ENCODE measurements around the gene DDX10. TPM values are rescaled to one million over a fixed set of nuclear protein-coding genes. Genes with fewer than 3 reads are reported as not detected.

DDX10 gene
- polyA plus RNA-seq, 1 donor (not counting 4 experiments of a cell fraction or from before 2014, with no cell fraction given) = 32.3 TPM

DNA sequence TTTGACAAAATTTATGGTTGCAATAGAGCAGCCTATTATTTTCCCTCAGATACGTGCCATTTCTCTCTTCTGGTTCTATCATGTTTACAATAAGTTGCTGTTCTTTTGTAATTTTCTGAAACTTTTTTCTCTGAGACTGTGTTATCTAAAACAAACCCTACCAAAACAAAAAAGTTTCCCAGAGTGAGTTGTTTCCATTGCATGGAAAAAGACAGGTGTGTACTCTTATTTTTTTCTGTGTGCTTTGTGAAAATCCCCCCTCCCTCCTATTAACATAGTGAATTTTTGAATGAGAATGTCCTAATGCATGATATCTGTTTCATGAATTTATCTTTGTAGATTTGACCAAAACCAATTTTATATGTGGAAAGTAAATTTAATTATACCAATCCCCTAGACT is 137.6 kb downstream of the DDX10 start:
- dilution Hi-C loops (cut with MboI; ENCODE audit: extremely low pct_ligation_motif_present, low sequenced_read_pairs) = no loop called here
- Histone ChIP-seq H3K27me3 (ENCODE audit: control insufficient read depth, extremely low read depth, insufficient read depth, low read length) (no peaks in the 10 kb centered on the region), H3K4me1 (ENCODE audit: control insufficient read depth, extremely low read depth, insufficient read depth, low read length) (no peaks in the 10 kb centered on the region), H3K9me3 (ENCODE audit: control insufficient read depth, low read depth, low read length) (no peaks in the 10 kb centered on the region), H2AFZ (ENCODE audit: control insufficient read depth, low read length) (no peak overlapping the region), H3K79me2 (ENCODE audit: control insufficient read depth, insufficient read depth, low read length) (peaks cover 9% of the 10 kb centered on the region), H3K9ac (ENCODE audit: control insufficient read depth, extremely low read depth, insufficient read depth, low read length) (no peak overlapping the region), H3K4me2 (ENCODE audit: control insufficient read depth, extremely low read depth, insufficient read depth, low read depth, low read length) (no peak overlapping the region), H3K4me3 (ENCODE audit: control insufficient read depth in 2 of 3, extremely low read depth in 1 of 3, insufficient read depth in 2 of 3, low read depth in 1 of 3, low read length in 3 of 3) (no peak overlapping the region), H3K27ac (ENCODE audit: control insufficient read depth, insufficient read depth, low read length) (no peak overlapping the region), H3K36me3 (ENCODE audit: control insufficient read depth in 2 of 2, extremely low read depth in 1 of 2, insufficient read depth in 2 of 2, low read length in 2 of 2) (no peaks in the 10 kb centered on the region), H3K9me1 (ENCODE audit: control insufficient read depth, extremely low read depth, insufficient read depth, low read length) (no peaks in the 10 kb centered on the region), H4K20me1 (ENCODE audit: control insufficient read depth, extremely low read depth, insufficient read depth, low read length) (no peaks in the 10 kb centered on the region)
- no peak for TF ChIP-seq EZH2 (IDR thresholded peaks at IDR 0.05; ENCODE audit: low read length)
- TF ChIP-seq, protein P1, sequence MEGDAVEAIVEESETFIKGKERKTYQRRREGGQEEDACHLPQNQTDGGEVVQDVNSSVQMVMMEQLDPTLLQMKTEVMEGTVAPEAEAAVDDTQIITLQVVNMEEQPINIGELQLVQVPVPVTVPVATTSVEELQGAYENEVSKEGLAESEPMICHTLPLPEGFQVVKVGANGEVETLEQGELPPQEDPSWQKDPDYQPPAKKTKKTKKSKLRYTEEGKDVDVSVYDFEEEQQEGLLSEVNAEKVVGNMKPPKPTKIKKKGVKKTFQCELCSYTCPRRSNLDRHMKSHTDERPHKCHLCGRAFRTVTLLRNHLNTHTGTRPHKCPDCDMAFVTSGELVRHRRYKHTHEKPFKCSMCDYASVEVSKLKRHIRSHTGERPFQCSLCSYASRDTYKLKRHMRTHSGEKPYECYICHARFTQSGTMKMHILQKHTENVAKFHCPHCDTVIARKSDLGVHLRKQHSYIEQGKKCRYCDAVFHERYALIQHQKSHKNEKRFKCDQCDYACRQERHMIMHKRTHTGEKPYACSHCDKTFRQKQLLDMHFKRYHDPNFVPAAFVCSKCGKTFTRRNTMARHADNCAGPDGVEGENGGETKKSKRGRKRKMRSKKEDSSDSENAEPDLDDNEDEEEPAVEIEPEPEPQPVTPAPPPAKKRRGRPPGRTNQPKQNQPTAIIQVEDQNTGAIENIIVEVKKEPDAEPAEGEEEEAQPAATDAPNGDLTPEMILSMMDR (optimal IDR thresholded peaks at IDR 0.05 in 1 of 3, IDR thresholded peaks at IDR 0.05 in 1 of 3, conservative IDR thresholded peaks at IDR 0.05 in 1 of 3; ENCODE audit: extremely low read depth in 1 of 3, insufficient read depth in 2 of 3, low read length in 3 of 3) = no peak
- DNase-seq (ENCODE audit: low read depth, low spot score) = no peak
- no peak for FAIRE-seq

DNA sequence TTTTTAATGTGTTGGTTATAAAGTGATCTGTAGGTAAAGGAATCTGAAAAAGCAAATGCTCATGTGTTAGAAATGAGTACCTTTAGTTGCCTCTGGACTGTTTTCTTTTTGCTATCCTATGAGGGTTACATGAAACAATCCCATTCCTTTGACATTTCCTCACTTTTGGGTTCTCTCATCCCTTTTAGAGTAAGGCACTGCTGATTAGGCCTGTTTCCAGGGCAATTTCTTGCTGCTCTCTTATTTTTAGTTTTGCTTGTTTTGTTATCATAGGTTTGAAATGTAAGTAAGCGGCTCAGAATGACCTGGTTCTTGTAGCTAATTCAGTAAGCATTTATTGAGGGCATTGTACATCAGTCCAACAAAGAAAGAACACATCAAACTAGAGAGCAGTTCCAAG is 138.9 kb downstream of the DDX10 start:
- Histone ChIP-seq H3K9ac (ENCODE audit: control insufficient read depth, extremely low read depth, insufficient read depth, low read length) (no peak overlapping the region), H3K27me3 (ENCODE audit: control insufficient read depth, extremely low read depth, insufficient read depth, low read length) (no peaks in the 10 kb centered on the region), H3K79me2 (ENCODE audit: control insufficient read depth, insufficient read depth, low read length) (peaks cover 9% of the 10 kb centered on the region), H3K9me3 (ENCODE audit: control insufficient read depth, low read depth, low read length) (no peaks in the 10 kb centered on the region), H3K36me3 (ENCODE audit: control insufficient read depth in 2 of 2, extremely low read depth in 1 of 2, insufficient read depth in 2 of 2, low read length in 2 of 2) (no peaks in the 10 kb centered on the region), H2AFZ (ENCODE audit: control insufficient read depth, low read length) (no peak overlapping the region), H3K27ac (ENCODE audit: control insufficient read depth, insufficient read depth, low read length) (no peak overlapping the region), H3K4me3 (ENCODE audit: control insufficient read depth in 2 of 3, extremely low read depth in 1 of 3, insufficient read depth in 2 of 3, low read depth in 1 of 3, low read length in 3 of 3) (no peak overlapping the region), H3K4me1 (ENCODE audit: control insufficient read depth, extremely low read depth, insufficient read depth, low read length) (no peaks in the 10 kb centered on the region), H4K20me1 (ENCODE audit: control insufficient read depth, extremely low read depth, insufficient read depth, low read length) (no peaks in the 10 kb centered on the region), H3K9me1 (ENCODE audit: control insufficient read depth, extremely low read depth, insufficient read depth, low read length) (no peaks in the 10 kb centered on the region), H3K4me2 (ENCODE audit: control insufficient read depth, extremely low read depth, insufficient read depth, low read depth, low read length) (no peak overlapping the region)
- TF ChIP-seq, protein P1 (optimal IDR thresholded peaks at IDR 0.05 in 1 of 3, IDR thresholded peaks at IDR 0.05 in 1 of 3, conservative IDR thresholded peaks at IDR 0.05 in 1 of 3; ENCODE audit: extremely low read depth in 1 of 3, insufficient read depth in 2 of 3, low read length in 3 of 3) = no peak
- TF ChIP-seq EZH2 (IDR thresholded peaks at IDR 0.05; ENCODE audit: low read length) = no peak
- DNase-seq (ENCODE audit: low read depth, low spot score) (no peak), FAIRE-seq (no peak)
- dilution Hi-C loops (cut with MboI; ENCODE audit: extremely low pct_ligation_motif_present, low sequenced_read_pairs) = no loop called here
